Measurements from ENCODE around the gene TGFBR3.

DNA sequence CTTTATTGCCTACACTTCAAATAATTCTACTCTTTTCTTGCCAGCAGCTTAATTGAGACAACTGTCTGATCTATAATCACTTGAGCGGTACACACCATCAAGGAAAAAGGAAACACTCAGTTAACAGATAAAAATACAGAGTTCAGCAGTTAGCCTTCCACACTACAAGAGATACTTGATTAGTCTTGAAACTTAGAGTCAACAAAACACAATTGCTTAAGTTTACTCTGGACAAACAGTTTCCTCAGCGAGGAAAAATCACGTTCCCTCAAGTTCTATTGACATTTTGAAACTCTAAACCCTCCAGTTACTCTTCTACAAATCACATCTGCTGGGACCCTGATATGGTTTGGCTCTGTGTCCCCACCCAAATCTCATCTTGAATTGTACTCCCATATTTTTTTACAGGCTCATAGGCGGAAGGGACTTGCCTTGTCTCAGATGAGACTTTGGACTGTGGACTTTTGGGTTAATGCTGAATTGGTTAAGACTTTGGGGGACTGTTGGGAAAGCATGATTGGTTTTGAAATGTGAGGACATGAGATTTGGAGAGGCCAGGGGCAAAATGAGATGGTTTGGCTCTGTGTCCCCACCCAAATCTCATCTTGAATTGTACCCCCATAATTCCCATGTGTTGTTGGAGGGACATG, 244.9 kb downstream of the TGFBR3 start:
- TF ChIP-seq ZNF530 (tag by site-specific recombination; IDR thresholded peaks at IDR 0.05; ENCODE audit: low read depth) (no peak), ZNF132 (tag by site-specific recombination; IDR thresholded peaks at IDR 0.05; ENCODE audit: borderline replicate concordance) (no peak), ZNF596 (tag by site-specific recombination; IDR thresholded peaks at IDR 0.05) (no peak), BCL11B (tag by site-specific recombination; IDR thresholded peaks at IDR 0.05; ENCODE audit: low read depth) (no peak), ZNF24 (tag by site-specific recombination; IDR thresholded peaks at IDR 0.05) (no peak), ZNF148 (tag by site-specific recombination; IDR thresholded peaks at IDR 0.05; ENCODE audit: borderline replicate concordance) (no peak), ZBTB49 (tag by site-specific recombination; IDR thresholded peaks at IDR 0.05; ENCODE audit: low read depth) (no peak), ZNF792 (tag by site-specific recombination; IDR thresholded peaks at IDR 0.05) (no peak), ZSCAN4 (tag by site-specific recombination; IDR thresholded peaks at IDR 0.05) (no peak)
- TF ChIP-seq, protein P1, sequence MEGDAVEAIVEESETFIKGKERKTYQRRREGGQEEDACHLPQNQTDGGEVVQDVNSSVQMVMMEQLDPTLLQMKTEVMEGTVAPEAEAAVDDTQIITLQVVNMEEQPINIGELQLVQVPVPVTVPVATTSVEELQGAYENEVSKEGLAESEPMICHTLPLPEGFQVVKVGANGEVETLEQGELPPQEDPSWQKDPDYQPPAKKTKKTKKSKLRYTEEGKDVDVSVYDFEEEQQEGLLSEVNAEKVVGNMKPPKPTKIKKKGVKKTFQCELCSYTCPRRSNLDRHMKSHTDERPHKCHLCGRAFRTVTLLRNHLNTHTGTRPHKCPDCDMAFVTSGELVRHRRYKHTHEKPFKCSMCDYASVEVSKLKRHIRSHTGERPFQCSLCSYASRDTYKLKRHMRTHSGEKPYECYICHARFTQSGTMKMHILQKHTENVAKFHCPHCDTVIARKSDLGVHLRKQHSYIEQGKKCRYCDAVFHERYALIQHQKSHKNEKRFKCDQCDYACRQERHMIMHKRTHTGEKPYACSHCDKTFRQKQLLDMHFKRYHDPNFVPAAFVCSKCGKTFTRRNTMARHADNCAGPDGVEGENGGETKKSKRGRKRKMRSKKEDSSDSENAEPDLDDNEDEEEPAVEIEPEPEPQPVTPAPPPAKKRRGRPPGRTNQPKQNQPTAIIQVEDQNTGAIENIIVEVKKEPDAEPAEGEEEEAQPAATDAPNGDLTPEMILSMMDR (tag by site-specific recombination; IDR thresholded peaks at IDR 0.05) = no peak
- TF ChIP-seq, protein P2, sequence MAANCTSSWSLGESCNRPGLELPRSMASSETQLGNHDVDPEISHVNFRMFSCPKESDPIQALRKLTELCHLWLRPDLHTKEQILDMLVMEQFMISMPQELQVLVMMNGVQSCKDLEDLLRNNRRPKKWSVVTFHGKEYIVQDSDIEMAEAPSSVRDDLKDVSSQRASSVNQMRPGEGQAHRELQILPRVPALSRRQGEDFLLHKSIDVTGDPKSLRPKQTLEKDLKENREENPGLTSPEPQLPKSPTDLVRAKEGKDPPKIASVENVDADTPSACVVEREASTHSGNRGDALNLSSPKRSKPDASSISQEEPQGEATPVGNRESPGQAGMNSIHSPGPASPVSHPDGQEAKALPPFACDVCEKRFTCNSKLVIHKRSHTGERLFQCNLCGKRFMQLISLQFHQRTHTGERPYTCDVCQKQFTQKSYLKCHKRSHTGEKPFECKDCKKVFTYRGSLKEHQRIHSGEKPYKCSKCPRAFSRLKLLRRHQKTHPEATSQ (tag by site-specific recombination; IDR thresholded peaks at IDR 0.05) = no peak
- TF ChIP-seq, protein P3, sequence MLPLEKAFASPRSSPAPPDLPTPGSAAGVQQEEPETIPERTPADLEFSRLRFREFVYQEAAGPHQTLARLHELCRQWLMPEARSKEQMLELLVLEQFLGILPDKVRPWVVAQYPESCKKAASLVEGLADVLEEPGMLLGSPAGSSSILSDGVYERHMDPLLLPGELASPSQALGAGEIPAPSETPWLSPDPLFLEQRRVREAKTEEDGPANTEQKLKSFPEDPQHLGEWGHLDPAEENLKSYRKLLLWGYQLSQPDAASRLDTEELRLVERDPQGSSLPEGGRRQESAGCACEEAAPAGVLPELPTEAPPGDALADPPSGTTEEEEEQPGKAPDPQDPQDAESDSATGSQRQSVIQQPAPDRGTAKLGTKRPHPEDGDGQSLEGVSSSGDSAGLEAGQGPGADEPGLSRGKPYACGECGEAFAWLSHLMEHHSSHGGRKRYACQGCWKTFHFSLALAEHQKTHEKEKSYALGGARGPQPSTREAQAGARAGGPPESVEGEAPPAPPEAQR (tag by site-specific recombination; IDR thresholded peaks at IDR 0.05) = no peak
